GM23338 (cell line): ENCODE data around the gene ADAM17.

ENCODE experiments used
- EZH2 ChIP-seq: fragments of 200-600 bp; sonication (generic); IDR thresholded peaks from one replicate; pipeline ENCODE4 v1.8.0; 2017; ENCODE audit warnings: antibody characterized with exemption, mild to moderate bottlenecking, low read depth; ENCODE audit not compliant: unreplicated experiment
- EZH2phosphoT487 ChIP-seq: fragments of 200-600 bp; sonication (generic); IDR thresholded peaks from one replicate; pipeline ENCODE4 v1.8.1; 2018; ENCODE audit warnings: antibody characterized with exemption; ENCODE audit not compliant: unreplicated experiment
- POLR2AphosphoS5 ChIP-seq: IDR thresholded peaks from 2 replicates; pipeline ENCODE4 v1.6.1; 2016; ENCODE audit warnings: antibody characterized with exemption, low read depth
- STAT1 ChIP-seq: IDR thresholded peaks from one replicate; pipeline ENCODE4 v1.6.1; 2016; ENCODE audit warnings: antibody characterized with exemption; ENCODE audit not compliant: unreplicated experiment
- TF ChIP-seq, protein P1 (sequence below): IDR thresholded peaks from one replicate; pipeline ENCODE4 v1.6.1; 2018; ENCODE audit warnings: antibody characterized with exemption; ENCODE audit not compliant: unreplicated experiment
- TF ChIP-seq, protein P2 (sequence below), 2 experiments: fragments of 200-600 bp in 1 of 2; sonication (generic) in 1 of 2; conservative IDR thresholded peaks; 2 replicates each; pipeline versions ENCODE4 v1.5.1 to v1.6.1; 2016 to 2017; ENCODE audit warnings: antibody characterized with exemption in 2 of 2, low read depth in 2 of 2, mild to moderate bottlenecking in 2 of 2, moderate library complexity in 1 of 2

DNA sequence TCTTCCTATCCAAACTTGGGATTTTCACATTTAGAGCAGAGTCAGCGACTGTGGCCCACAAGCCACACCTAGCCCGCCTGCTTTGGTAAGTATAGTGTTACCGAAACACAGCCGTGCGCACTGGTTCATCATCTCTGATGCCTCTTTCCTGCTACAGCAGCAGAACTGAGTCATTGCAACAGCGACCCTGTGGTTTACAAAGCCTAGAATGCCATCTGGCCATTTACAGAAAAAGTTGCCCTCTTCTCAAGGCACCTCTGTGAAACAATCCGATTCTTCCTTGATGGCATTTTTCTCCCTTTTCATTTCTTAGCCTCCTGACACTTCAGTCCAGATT lies 92.0 kb downstream of the ADAM17 start:
- TF ChIP-seq, protein P1, sequence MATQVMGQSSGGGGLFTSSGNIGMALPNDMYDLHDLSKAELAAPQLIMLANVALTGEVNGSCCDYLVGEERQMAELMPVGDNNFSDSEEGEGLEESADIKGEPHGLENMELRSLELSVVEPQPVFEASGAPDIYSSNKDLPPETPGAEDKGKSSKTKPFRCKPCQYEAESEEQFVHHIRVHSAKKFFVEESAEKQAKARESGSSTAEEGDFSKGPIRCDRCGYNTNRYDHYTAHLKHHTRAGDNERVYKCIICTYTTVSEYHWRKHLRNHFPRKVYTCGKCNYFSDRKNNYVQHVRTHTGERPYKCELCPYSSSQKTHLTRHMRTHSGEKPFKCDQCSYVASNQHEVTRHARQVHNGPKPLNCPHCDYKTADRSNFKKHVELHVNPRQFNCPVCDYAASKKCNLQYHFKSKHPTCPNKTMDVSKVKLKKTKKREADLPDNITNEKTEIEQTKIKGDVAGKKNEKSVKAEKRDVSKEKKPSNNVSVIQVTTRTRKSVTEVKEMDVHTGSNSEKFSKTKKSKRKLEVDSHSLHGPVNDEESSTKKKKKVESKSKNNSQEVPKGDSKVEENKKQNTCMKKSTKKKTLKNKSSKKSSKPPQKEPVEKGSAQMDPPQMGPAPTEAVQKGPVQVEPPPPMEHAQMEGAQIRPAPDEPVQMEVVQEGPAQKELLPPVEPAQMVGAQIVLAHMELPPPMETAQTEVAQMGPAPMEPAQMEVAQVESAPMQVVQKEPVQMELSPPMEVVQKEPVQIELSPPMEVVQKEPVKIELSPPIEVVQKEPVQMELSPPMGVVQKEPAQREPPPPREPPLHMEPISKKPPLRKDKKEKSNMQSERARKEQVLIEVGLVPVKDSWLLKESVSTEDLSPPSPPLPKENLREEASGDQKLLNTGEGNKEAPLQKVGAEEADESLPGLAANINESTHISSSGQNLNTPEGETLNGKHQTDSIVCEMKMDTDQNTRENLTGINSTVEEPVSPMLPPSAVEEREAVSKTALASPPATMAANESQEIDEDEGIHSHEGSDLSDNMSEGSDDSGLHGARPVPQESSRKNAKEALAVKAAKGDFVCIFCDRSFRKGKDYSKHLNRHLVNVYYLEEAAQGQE, result no peak
- TF ChIP-seq, protein P2, sequence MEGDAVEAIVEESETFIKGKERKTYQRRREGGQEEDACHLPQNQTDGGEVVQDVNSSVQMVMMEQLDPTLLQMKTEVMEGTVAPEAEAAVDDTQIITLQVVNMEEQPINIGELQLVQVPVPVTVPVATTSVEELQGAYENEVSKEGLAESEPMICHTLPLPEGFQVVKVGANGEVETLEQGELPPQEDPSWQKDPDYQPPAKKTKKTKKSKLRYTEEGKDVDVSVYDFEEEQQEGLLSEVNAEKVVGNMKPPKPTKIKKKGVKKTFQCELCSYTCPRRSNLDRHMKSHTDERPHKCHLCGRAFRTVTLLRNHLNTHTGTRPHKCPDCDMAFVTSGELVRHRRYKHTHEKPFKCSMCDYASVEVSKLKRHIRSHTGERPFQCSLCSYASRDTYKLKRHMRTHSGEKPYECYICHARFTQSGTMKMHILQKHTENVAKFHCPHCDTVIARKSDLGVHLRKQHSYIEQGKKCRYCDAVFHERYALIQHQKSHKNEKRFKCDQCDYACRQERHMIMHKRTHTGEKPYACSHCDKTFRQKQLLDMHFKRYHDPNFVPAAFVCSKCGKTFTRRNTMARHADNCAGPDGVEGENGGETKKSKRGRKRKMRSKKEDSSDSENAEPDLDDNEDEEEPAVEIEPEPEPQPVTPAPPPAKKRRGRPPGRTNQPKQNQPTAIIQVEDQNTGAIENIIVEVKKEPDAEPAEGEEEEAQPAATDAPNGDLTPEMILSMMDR (conservative IDR thresholded peaks at IDR 0.05; ENCODE audit: low read depth in 2 of 2), result no peak
- no peak for TF ChIP-seq STAT1
- no peak for TF ChIP-seq EZH2
- TF ChIP-seq EZH2phosphoT487, result no peak
- no peak for TF ChIP-seq POLR2AphosphoS5
